ENCODE results near the gene HIPK3.
A peak's percentile ranks its signal among the peaks of the same experiment; 100 is the strongest.

Gene HIPK3

GRCh38 chr11:33320016-33320813 lies 63.0 kb downstream of the HIPK3 start:
- H3K79me2 ChIP-seq (ENCODE audit: control insufficient read depth, low read length): peaks cover 53% of the 10 kb centered on the region
- no peak overlapping the region for H3K27ac ChIP-seq (ENCODE audit: low read depth, low read length)
- peaks cover 44% of the 10 kb centered on the region for H3K4me1 ChIP-seq (ENCODE audit: control insufficient read depth, low read length)
- H3K4me3 ChIP-seq (ENCODE audit: low read length): 0 out of 2 replicates have a peak overlapping the region, but pooled peaks have one; percentile 23
- no peaks in the 10 kb centered on the region for H3K9me3 ChIP-seq (ENCODE audit: control insufficient read depth, insufficient read depth, low read length)
- H3K36me3 ChIP-seq (ENCODE audit: control insufficient read depth, low read length): no peaks in the 10 kb centered on the region
- no peaks in the 10 kb centered on the region for H3K27me3 ChIP-seq (ENCODE audit: control insufficient read depth, low read length)
- peaks cover 10% of the 10 kb centered on the region for H4K20me1 ChIP-seq (ENCODE audit: control insufficient read depth, insufficient read depth, low read depth, low read length)
- peaks cover 6% of the 10 kb centered on the region for H3F3A ChIP-seq (ENCODE audit: control insufficient read depth, insufficient read depth)
- H3K4me2 ChIP-seq (ENCODE audit: low read length): peak overlapping the region; percentile 58
- no peaks in the 10 kb centered on the region for H3K9me2 ChIP-seq (replicated peaks; ENCODE audit: control insufficient read depth, low read length)
- TF ChIP-seq EZH2phosphoT487 (IDR thresholded peaks at IDR 0.05; ENCODE audit: borderline replicate concordance, low read length): no peak
- TF ChIP-seq, protein P1, sequence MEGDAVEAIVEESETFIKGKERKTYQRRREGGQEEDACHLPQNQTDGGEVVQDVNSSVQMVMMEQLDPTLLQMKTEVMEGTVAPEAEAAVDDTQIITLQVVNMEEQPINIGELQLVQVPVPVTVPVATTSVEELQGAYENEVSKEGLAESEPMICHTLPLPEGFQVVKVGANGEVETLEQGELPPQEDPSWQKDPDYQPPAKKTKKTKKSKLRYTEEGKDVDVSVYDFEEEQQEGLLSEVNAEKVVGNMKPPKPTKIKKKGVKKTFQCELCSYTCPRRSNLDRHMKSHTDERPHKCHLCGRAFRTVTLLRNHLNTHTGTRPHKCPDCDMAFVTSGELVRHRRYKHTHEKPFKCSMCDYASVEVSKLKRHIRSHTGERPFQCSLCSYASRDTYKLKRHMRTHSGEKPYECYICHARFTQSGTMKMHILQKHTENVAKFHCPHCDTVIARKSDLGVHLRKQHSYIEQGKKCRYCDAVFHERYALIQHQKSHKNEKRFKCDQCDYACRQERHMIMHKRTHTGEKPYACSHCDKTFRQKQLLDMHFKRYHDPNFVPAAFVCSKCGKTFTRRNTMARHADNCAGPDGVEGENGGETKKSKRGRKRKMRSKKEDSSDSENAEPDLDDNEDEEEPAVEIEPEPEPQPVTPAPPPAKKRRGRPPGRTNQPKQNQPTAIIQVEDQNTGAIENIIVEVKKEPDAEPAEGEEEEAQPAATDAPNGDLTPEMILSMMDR (IDR thresholded peaks at IDR 0.05; ENCODE audit: low read depth, low read length, poor library complexity, severe bottlenecking): no peak

DNA sequence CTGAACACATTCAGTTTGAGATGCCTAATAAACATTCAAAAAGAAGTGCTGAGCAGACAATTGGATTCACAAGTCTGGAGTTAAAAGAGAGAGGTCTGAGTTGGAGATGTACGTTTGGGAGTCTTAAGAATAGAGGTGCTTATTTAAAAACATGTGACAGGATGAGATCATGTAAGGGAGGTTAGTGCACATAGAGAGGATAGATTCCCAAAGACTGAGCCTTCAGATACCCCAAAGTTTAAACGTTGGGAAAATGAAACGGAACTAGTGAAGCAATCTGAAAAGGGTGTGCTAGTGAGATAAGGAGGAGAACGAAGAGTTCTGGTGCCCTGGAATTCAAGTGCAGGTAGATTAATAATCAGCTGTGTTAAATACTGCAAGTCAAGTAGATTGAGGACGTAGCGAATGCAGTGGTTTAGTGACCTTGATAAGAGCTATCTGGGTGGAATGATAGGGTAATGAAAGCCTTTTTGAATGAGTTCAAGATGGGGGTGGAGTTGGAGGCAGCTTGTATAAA lies 63.7 kb downstream of the HIPK3 start:
- Histone ChIP-seq H3K4me2 (ENCODE audit: low read length) (peak overlapping the region; percentile 58), H3K4me3 (ENCODE audit: low read length) (peak overlapping the region; percentile 23), H3K27ac (ENCODE audit: low read depth, low read length) (0 out of 2 replicates have a peak overlapping the region, but pooled peaks have one; percentile 4), H3F3A (ENCODE audit: control insufficient read depth, insufficient read depth) (peaks cover 6% of the 10 kb centered on the region), H3K9me3 (ENCODE audit: control insufficient read depth, insufficient read depth, low read length) (no peaks in the 10 kb centered on the region), H3K36me3 (ENCODE audit: control insufficient read depth, low read length) (no peaks in the 10 kb centered on the region), H4K20me1 (ENCODE audit: control insufficient read depth, insufficient read depth, low read depth, low read length) (peaks cover 10% of the 10 kb centered on the region), H3K9me2 (replicated peaks; ENCODE audit: control insufficient read depth, low read length) (no peaks in the 10 kb centered on the region), H3K79me2 (ENCODE audit: control insufficient read depth, low read length) (peaks cover 58% of the 10 kb centered on the region), H3K27me3 (ENCODE audit: control insufficient read depth, low read length) (no peaks in the 10 kb centered on the region), H3K4me1 (ENCODE audit: control insufficient read depth, low read length) (peaks cover 37% of the 10 kb centered on the region)
- TF ChIP-seq, protein P1 (IDR thresholded peaks at IDR 0.05; ENCODE audit: low read depth, low read length, poor library complexity, severe bottlenecking): no peak
- no peak for TF ChIP-seq EZH2phosphoT487 (IDR thresholded peaks at IDR 0.05; ENCODE audit: borderline replicate concordance, low read length)

- Histone ChIP-seq H3K9me2 (replicated peaks; ENCODE audit: control insufficient read depth, low read length) (no peaks in the 10 kb centered on the region), H4K20me1 (ENCODE audit: control insufficient read depth, insufficient read depth, low read depth, low read length) (peaks cover 10% of the 10 kb centered on the region), H3K36me3 (ENCODE audit: control insufficient read depth, low read length) (no peaks in the 10 kb centered on the region), H3K27me3 (ENCODE audit: control insufficient read depth, low read length) (no peaks in the 10 kb centered on the region), H3K9me3 (ENCODE audit: control insufficient read depth, insufficient read depth, low read length) (no peaks in the 10 kb centered on the region), H3F3A (ENCODE audit: control insufficient read depth, insufficient read depth) (peaks cover 6% of the 10 kb centered on the region), H3K27ac (ENCODE audit: low read depth, low read length) (0 out of 2 replicates have a peak overlapping the region, but pooled peaks have one; percentile 4), H3K4me2 (ENCODE audit: low read length) (peak overlapping the region; percentile 58), H3K4me3 (ENCODE audit: low read length) (peak overlapping the region; percentile 23), H3K4me1 (ENCODE audit: control insufficient read depth, low read length) (peaks cover 32% of the 10 kb centered on the region), H3K79me2 (ENCODE audit: control insufficient read depth, low read length) (peaks cover 61% of the 10 kb centered on the region)
- no peak for TF ChIP-seq EZH2phosphoT487 (IDR thresholded peaks at IDR 0.05; ENCODE audit: borderline replicate concordance, low read length)
- TF ChIP-seq, protein P1 (IDR thresholded peaks at IDR 0.05; ENCODE audit: low read depth, low read length, poor library complexity, severe bottlenecking): no peak
These were observed 64.2 kb downstream of the HIPK3 start for GRCh38 chr11:33321422-33321821.

Measured in DOHH2 (cell line).